Left kidney (tissue), 2 donors: Measurements from ENCODE around the gene GRIN2A. TPM values are rescaled to one million over a fixed set of nuclear protein-coding genes. Genes with fewer than 3 reads are reported as not detected.
A peak's percentile ranks its signal among the peaks of the same experiment; 100 is the strongest.

ENCODE experiments used
- DNase-seq: peaks from one replicate; pipeline ENCODE4 v3.0.0-alpha.2; 2013
- polyA plus RNA-seq: library from polyadenylated mRNA; unstranded; fragments of 120-200 nt; gene quantifications from one replicate; pipeline ENCODE4 v1.2.1, GENCODE V29; 2013; ENCODE audit not compliant: insufficient read length

GRIN2A gene
- polyA plus RNA-seq, 1 donor, result 9.2 TPM

DNA sequence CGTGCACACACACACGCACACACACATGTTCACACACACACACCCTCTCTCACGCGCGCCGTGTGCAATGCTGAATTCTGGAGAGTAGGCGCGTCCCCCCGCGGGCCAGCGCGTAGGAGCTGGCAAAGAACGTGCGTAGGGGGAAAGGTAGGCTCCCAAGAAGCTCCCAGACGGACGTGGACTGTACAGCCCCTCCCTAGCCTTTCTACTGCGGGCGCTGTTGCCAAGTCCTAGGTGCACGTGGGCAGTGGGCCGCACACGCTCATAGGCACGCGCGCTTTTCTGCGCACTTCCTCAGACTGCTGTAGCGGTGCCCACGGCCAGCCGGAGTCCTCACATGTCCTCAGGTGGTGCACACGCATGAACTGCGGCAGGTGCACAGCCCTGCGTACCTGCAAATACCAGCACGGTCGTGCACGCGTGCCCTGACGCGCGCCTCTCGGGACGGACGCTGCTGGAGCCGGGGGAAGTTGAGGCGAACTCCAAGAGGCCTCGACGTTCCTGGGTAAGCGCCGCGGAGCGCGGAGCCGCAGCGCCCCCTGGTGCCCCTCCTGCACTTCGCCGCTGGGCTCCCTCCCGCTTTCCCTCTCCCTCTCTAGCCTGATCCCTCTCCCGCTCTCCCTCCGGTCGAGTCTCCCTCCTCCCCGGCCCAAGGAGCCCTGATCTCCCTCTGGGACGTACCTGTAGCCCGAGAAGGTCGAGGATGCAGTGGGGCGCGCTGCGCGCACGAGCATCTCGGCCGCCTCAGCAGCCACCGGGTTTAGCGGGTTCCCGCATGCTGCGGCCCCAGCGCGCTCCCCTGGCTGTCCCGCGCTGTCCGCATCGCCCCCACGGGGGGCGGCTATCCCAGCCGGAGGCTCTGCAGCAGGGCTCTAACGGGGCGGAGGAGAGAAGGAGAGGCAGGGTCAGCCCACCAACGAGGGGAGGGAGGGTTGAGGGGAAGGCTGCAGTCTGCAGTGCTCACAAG lies 749 bp downstream of the GRIN2A start:
- DNase-seq, result peak; percentile 66

GRCh38 chr16:10180771-10181163 lies 1.5 kb downstream of the GRIN2A start:
- DNase-seq, result peak; percentile 63

DNA sequence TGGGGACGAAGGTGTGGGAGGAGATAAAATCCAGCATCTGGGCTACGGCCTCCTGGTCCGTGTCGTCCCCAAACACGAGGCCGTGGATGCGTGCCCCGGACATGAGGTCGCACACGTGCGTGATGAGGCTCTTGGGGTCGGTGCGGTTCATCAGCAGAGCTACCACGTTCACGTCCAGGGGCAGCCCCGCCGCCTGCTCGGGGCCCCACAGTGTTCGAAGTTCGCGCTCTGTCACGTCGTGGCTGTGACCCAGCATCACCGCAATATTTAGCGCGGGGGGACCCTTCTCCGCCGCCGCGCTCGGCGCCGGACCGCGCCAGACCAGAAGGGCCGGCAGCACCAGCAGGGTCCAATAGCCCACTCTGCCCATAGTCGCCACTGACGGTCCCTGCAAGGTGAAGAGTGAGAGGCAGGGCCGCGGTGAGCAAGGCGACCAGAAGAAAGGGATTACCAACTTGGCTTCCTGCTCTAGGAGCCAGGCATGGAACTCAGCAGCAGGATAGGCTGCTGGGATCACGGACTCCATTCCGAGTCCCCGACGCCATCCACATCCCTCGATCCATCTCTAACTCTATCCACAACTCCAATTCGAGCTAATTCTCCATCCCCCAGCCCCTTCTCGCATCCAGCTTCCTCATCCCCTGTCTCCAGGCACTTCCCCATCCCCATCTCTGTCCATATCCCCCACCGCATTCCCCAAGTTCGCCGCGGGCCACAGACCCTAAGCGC lies 2.0 kb downstream of the GRIN2A start:
- no peak for DNase-seq

- DNase-seq, result no peak
These were observed 3.7 kb downstream of the GRIN2A start for GRCh38 chr16:10178526-10178925.

- DNase-seq, result no peak
These were observed 4.1 kb downstream of the GRIN2A start for GRCh38 chr16:10178080-10178479.

- no peak for DNase-seq
These were observed 9.2 kb downstream of the GRIN2A start for GRCh38 chr16:10172848-10173655.

GRCh38 chr16:10171221-10171620 lies 11.0 kb downstream of the GRIN2A start:
- no peak for DNase-seq

DNA sequence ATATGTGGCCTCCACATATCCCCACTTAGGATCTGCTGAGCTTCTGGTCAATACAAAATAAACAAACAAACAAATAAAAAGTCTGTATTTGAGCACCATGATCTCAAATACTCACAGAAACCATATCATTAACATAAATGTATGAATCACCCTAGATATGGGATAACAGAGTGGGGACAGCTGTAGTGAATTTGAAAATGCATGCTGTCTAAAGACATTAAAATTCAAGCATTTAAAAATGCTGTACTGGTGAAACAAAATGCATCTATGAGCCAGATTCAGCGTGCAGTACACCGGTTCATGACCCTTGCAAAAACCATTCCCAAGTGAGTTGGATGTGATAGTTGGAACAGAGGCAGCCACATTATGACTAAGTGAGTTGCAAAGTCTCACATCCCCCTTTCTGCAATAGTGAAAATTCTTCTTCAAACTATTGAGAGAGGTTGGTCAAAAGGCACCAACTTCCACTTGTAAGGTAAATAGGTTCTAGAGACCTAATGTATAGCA lies 12.3 kb downstream of the GRIN2A start:
- DNase-seq, result no peak

- no peak for DNase-seq
These were observed 13.2 kb downstream of the GRIN2A start for GRCh38 chr16:10169031-10169430.

GRCh38 chr16:10168258-10168657 lies 14.0 kb downstream of the GRIN2A start:
- DNase-seq, result no peak

- DNase-seq, result no peak
These were observed 16.6 kb downstream of the GRIN2A start for GRCh38 chr16:10165643-10166042.

DNA sequence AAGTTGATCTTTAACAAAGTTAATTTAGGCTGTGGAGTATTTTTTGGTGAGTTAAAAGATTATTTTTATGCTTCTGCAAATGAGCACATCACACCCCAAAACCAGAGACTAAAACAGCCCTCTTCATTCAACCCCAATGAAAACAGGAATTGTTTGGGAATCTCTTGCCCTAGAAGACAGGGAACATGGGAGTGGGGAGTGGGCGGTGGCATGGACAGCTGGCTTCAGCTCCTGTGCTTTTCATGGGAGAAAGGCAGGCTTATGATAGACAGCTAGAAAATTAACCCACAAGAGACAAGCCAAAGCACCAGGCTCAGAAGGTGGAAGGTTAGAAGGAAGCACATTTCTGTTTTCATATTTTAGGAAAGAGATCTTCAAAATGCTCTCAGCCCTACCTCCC lies 19.2 kb downstream of the GRIN2A start:
- DNase-seq, result no peak

DNA sequence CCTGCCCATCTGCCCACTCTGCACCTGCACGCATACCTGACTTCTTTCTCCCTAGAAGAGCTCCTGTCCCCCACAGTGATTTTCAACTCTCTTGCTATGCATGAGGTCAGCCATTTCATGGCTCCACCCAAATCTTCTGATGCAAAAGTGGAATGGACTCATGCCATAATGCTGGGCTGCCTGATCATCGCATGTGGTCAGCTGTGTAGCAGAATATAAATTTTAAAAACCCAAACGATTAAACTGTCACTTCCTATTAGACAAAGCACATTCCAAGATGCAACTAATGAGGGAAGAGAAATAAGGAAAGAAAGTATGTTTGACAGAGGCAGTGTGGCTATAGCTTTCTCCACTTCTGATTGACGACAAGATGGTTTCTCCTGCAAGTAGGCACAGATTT lies 26.1 kb downstream of the GRIN2A start:
- no peak for DNase-seq

DNA sequence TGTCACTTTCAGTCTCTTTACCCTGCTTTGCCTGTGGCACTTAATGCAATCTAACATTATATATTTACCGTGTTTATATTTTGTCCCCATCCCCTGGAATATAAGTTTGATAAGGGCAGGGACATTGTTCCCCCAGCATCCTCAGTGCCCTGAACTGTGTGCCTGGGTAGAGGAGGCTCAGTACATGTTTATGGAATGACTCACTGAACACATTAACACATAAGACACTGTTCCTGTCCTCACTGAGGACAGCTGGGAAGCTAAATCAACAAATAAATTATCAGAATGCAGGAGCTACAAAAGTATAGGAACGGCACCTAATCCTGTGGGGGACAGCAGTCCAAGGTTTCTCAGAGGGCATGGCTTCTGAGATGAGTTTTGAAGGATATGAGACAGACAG lies 27.8 kb downstream of the GRIN2A start:
- DNase-seq, result no peak

DNA sequence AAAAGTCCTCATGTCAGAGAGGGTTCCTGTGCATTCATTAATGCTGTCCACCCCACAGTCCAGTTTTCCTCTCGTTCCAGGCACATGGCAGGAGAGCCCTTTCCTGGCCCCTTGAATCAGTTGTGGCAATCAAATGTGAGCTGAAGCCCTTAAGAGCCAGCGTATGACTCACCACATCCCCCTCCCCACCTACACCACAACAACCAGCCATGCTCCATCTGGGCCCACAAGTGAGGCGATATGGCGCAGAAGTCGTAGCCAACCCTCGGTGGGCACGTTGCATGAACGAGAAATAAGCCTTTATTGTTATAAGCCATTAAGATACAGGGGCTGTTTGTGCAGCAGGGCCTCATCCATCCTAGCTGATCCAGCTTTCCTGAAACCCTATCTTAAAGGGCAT lies 28.2 kb downstream of the GRIN2A start:
- DNase-seq, result no peak

DNA sequence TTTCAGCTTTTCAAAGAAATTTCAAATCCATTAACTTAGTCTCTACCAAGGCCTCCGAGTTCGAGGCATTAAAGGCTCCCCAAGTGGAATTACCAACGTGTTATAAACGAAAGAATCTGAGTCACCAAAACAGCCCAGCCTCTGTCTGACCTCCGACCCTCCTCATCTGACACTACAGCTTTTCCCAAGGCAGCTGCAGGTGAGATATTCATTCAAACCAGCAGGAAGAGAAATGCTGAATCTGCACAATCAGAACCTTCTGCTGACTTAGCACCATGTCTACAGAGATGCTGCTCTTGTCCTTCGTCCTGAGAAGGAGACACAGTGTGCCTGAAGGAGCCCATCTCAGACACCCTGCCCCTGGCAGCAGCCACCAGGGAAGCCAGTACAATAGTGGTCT lies 30.5 kb downstream of the GRIN2A start:
- no peak for DNase-seq

DNA sequence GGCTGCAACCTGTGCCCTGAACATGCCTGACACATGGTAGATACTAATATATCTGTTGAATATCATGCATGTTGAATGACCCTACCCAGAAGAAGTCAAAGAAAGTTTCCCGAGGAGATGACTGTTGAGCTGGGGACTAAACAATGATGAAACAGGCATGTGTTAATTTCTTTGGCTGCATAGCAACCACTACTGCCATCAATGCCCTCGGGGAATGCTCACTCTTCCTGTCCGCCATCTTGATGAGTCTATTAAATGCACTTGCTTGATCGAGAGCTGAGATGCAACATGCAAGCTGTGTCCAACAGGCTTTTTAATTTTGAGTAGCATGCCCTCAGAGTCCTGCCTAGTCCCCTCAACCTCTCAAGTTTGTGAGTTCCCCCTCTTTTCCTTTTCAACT lies 31.3 kb downstream of the GRIN2A start:
- no peak for DNase-seq

GRCh38 chr16:10145542-10146035 lies 36.6 kb downstream of the GRIN2A start:
- DNase-seq, result no peak

GRCh38 chr16:10141671-10142070 lies 40.6 kb downstream of the GRIN2A start:
- peak; percentile 41 for DNase-seq

GRCh38 chr16:10138881-10139280 lies 43.3 kb downstream of the GRIN2A start:
- DNase-seq, result no peak

DNA sequence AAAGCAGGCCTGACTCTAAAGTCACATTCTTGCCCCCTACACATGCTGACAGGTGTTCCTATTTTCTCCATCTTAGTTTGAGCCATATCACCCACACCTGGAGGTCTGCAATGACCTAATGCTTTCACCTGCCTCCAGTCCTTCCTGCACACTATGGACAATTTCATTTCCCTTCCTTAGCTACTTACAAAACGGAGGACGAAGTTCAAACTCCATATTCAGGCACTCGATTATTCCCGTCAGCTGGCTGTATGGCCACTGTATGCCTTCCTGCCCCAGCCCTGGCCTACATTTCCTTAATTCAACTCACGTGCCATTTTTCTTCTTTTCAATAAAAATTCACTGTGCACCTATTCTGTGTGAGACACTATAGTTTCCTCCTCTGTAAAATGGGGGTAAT lies 44.9 kb downstream of the GRIN2A start:
- DNase-seq, result no peak

DNA sequence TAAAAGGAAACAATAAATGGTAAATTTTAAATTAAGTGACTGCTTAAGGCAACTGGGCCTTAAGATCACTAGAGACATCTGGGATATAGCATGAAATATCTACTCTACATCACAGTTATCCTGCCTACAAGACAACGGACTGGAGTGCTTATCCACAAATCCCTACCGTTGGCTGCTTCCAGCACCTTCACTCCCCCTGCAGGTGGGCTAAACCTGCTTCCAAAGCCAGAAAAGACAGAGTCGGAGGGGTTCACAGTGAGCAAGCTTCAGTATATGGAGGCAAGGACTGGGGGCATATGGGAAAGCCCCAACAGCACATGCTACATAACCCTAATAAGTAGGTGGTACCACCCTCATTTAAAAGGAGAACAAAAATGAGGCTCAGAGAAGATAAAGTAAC lies 45.3 kb downstream of the GRIN2A start:
- DNase-seq, result no peak
